ENCODE data around the gene ZMIZ1.
"Not testable (repeated sequence)": the region's sequence is repeated elsewhere in the genome, so short reads cannot be mapped to it uniquely, and the experiment has no call there.

ZMIZ1 gene

DNA sequence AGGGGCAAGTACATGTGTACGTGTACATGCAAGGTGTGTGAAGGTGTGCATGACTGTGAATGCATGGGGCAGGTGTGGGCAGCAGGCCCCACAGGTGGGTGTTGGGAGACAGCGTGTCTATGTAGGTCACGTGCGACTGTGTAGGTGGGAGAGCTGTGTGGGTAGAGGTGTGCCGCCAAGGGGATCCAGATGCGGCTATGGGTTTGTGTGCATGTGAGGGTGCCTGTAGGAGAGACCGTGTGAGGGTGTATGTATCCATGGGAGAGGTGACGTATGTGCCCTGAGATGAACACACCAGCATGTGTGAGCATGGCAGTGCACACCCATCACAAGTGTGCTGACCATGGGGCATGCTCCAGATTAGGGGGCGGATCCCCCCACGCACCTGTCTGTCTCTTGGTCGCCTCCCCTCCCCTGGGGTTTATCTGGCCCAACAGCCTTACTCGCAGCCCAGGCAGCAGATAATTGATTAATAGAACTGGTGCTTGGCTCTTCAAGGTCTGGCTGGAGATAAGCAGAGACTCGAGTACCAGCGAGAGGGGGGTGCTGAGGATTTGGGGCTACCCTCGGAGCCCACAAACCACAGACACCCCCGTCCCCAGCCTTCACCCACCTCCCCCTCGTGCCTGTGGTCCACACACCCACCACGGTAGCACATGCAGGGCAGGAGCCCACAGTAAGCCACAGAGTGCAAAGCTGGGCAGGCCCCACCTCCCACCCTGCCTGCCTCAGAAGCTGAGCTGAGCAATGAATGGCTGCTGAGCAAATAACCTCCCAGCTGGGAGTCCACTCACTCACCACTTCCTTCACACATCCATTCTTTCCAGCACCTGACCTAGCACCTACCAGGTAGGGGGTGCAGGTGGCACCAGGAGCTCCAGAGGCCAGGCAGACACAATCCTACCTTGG, 41.4 kb upstream of the ZMIZ1 start:
- peak; percentile 31 for ATAC-seq
- Mint-ChIP-seq H3K9me3 (no peaks in the 10 kb centered on the region), H3K4me3 (no peak overlapping the region), H3K27me3 (peaks cover 31% of the 10 kb centered on the region), H3K4me1 (peaks cover 20% of the 10 kb centered on the region), H3K27ac (no peak overlapping the region), H3K36me3 (no peaks in the 10 kb centered on the region)

DNA sequence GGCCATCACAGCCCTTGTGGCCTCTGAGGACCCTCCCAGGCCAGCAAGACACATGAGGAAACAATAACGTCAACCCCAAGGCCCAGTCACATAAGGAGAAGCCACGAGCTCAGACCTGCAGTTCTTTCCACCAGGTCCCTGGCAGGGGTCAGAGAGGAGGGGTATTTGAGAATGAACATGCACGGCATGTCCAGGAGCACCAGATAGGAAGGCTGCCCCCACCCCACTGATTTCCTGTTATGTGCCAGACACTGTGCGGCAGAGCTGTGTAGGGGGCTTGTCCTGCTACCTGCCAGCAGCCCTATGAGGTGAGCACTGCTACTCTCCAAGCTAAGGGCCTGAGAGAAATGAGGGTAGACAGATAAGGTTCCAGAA, 40.7 kb upstream of the ZMIZ1 start:
- Mint-ChIP-seq H3K36me3 (no peaks in the 10 kb centered on the region), H3K27me3 (peaks cover 38% of the 10 kb centered on the region), H3K4me3 (no peak overlapping the region), H3K27ac (no peak overlapping the region), H3K9me3 (no peaks in the 10 kb centered on the region), H3K4me1 (peaks cover 14% of the 10 kb centered on the region)
- ATAC-seq: no peak

DNA sequence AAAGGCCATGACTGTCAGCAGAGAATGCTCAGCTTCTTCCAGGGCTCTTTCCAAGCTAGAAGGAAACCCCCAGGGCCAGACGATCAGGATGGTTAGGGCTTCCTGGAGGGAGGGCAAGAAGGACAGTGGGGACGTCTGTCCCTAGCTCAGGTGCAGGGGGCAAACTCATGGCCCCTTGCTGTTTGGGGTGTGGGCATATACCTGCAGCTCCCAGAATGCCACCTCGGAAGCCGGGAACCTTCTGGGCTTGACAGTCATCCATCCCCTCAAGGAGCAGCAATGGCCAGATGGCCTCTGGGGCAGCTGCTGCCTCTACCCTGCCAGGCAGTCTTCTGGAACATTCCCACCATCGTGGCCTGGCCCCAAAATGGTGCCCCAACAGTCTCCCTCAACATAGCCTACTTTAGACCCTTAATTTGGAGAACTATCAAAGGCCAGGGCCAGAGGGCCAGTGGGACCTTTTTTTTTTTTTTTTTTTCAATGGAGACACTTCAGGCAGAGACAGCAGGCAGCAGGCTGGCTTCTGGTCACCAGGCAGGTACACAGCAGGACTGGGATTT, 40.2 kb upstream of the ZMIZ1 start:
- no peak for ATAC-seq
- Mint-ChIP-seq H3K4me3 (no peak overlapping the region), H3K36me3 (no peaks in the 10 kb centered on the region), H3K27me3 (peaks cover 38% of the 10 kb centered on the region), H3K9me3 (no peaks in the 10 kb centered on the region), H3K4me1 (peaks cover 9% of the 10 kb centered on the region), H3K27ac (no peak overlapping the region)

DNA sequence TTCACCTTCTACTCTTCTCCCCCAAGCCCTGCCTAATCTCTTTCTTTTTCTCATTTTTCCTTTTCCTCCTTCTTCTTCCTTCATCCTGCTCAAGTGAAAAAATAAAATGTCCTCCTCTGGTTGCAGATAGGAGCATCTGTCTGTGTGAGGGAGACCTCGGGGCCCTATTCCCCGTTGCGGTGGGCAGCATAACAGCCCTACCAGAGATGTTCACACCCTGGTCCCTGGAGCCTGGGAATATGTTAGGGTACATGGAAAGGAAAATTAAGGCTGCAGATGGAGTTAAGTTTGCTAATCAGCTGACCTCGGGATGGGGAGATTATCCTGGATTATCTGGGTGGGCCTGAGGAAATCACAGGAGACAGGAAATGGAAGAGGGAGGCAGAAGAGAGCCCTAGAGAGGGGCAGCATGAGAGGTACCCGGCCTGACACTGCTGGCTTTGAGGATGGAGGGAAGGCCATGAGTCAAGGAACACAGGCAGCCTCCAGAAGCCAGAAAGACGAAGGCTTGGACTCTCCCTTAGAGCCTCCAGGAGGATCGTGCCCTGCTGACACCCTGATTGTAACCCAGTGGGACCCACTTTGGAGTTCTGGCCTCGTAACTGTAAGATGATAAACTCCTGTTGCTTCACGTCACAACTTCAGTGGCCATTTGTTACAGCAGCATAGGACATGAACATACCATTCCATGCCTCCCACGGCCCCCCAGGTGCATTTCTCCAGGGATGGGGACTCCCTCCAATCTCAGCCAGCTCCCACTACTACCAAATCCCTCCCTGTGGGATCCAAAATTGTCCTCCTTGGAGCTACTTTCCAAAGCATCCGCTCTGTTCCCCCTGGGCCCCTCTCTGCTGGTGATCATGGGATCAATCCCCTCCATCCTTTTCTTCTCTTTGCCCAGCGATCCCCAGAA, 39.0 kb upstream of the ZMIZ1 start:
- H3K27me3 Mint-ChIP-seq: peaks cover 48% of the 10 kb centered on the region
- no peaks in the 10 kb centered on the region for H3K9me3 Mint-ChIP-seq
- H3K4me1 Mint-ChIP-seq: peaks cover 6% of the 10 kb centered on the region
- H3K4me3 Mint-ChIP-seq: no peak overlapping the region
- H3K36me3 Mint-ChIP-seq: no peaks in the 10 kb centered on the region
- ATAC-seq: no peak
- H3K27ac Mint-ChIP-seq: no peak overlapping the region

DNA sequence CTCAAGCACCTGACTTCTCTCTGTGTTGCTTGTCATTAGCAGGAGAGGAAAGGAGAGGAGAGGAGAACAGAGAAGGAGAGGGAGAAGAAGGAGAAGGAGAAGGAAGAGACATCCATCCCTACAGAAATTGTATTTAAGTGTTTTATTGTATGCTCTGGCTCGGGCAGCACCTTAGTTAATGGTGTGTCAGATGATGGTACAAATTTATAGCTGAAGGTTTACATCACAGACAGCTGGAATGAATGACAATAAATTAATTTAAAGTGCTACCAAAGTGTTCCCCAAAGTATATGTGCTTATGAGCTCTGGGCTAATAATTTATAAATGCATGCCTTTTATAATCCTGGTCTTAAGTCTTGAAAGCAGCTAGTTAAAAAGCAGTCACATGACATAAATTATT, 38.1 kb upstream of the ZMIZ1 start:
- H3K36me3 Mint-ChIP-seq: no peaks in the 10 kb centered on the region
- H3K4me3 Mint-ChIP-seq: no peak overlapping the region
- no peak for ATAC-seq
- no peaks in the 10 kb centered on the region for H3K9me3 Mint-ChIP-seq
- H3K27me3 Mint-ChIP-seq: peaks cover 54% of the 10 kb centered on the region
- H3K27ac Mint-ChIP-seq: no peak overlapping the region
- peaks cover 6% of the 10 kb centered on the region for H3K4me1 Mint-ChIP-seq

DNA sequence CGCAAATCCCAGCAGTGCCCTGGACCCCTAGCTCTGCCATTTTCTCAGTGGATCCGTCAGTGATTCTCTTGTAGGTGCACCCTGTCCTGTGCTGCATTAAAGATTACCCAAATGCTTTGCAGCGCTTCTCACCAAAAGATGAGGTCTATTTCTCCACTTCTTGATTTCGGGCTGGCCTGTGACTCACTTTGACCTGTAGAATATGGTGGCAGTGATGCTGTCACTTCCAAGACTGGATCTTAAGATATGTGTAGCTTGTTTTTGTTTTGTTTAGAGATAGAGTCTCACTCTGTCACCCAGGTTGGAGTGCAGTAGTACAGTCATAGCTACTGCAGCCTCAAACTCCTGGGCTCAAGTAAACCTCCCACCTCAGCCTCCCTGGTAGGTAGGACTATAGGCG, 37.0 kb upstream of the ZMIZ1 start:
- Mint-ChIP-seq H3K36me3 (no peaks in the 10 kb centered on the region), H3K9me3 (no peaks in the 10 kb centered on the region), H3K27me3 (peaks cover 48% of the 10 kb centered on the region), H3K4me3 (no peak overlapping the region), H3K4me1 (peaks cover 6% of the 10 kb centered on the region), H3K27ac (no peak overlapping the region)
- no peak for ATAC-seq

DNA sequence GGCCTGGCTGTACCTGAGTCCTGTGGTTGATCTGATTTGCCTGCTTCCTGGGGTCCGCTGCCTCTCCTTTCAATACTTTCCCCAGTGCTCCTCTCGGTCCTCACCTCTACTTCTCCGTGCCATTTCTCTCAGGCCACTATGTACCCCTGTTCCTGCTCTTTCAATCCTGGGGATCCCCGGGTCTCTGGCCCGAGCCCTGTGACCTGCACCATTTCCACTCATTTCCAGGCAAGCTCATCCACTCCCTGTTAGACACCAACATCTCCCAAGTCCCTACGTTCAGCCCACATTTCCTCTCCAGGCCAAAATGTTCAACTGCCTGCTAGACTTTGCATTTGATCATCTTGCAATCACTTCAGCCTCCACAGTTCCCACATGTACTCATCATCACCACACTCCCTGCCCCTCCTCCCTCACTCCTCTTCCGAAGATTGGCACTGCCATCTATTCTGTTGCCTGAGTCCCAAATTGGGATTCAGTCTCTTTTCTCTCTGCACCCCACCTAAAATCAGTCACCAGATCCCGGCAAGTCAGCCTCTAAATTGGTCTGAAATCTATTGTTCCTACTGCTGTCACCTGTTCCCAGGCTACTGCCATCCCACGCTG, 34.4 kb upstream of the ZMIZ1 start:
- Mint-ChIP-seq H3K27ac (no peak overlapping the region), H3K9me3 (no peaks in the 10 kb centered on the region), H3K36me3 (no peaks in the 10 kb centered on the region), H3K4me3 (no peak overlapping the region), H3K27me3 (peaks cover 43% of the 10 kb centered on the region), H3K4me1 (no peaks in the 10 kb centered on the region)
- ATAC-seq: no peak

DNA sequence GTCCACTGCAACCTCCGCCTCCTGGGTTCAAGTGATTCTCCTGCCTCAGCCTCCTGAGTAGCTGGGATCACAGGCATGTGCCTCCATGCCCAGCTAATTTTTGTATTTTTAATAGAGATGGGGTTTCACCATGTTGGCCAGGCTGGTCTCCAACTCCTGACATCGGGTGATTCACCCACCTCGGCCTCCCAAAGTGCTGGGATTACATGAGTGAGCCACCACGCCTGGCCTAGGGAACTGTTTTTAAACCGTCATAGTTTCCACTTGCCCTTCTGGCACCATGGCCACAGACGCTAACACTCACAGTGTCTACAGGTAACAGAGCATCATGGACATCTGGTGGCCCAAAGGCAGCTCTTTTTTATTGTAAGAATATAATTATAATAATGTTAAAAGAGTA, 32.4 kb upstream of the ZMIZ1 start:
- not testable (repeated sequence) for ATAC-seq, H3K4me1 Mint-ChIP-seq, H3K27ac Mint-ChIP-seq, H3K36me3 Mint-ChIP-seq, H3K9me3 Mint-ChIP-seq, H3K4me3 Mint-ChIP-seq
- peaks cover 31% of the 10 kb centered on the region for H3K27me3 Mint-ChIP-seq

DNA sequence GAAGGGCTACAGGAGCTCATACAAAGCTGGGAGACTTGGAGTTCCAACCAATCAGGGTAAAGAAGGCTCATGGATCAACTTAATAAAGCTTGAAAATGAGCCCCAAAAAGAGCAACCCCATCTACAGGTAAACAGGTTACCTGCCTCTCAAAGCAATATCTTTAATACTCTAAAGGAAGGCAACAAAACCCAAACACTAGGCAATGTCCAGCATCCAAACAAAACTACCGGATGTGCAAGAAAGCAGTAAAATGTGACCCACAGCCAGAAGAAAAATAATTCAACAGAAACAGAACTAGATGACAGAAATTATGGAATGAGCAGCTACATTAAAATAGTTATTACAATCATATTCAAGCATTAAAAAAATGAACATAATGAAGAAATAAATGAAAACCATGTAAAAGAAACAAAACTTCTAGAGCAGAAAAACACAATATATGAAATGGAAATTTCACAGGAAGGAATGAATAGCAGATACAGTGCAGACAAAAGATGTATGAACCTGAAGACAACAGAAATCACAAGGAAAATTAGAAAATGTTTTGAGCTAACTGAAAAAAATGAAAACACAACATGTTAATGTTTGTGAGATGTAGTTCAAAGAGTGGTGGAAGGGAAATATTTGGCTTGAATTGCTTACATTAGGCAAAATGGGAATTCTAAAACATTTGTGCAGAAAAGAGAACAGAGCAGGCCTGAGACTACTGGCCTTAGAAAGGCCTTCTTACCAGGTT, 30.5 kb upstream of the ZMIZ1 start:
- no peak overlapping the region for H3K27ac Mint-ChIP-seq
- H3K4me3 Mint-ChIP-seq: no peak overlapping the region
- ATAC-seq: no peak
- H3K9me3 Mint-ChIP-seq: no peaks in the 10 kb centered on the region
- peaks cover 22% of the 10 kb centered on the region for H3K27me3 Mint-ChIP-seq
- H3K4me1 Mint-ChIP-seq: no peaks in the 10 kb centered on the region
- H3K36me3 Mint-ChIP-seq: no peaks in the 10 kb centered on the region

DNA sequence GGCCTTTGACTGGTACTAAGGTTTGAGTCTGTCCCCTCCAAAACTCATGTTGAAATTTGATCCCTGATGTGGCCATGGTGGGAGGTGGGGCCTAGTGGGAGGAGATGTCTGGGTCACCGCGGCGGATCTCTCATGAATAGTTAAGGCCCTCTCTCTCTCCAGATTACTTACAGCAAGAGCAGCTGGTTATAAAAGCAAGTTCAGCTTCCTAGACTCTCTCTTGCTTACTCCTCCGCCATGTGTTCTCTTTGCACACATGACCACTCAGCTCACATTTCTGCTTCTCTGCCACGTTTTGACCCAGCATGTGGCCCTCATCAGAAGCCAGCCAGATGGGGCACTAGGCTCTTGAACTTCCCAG, 29.9 kb upstream of the ZMIZ1 start:
- peaks cover 20% of the 10 kb centered on the region for H3K27me3 Mint-ChIP-seq
- H3K36me3 Mint-ChIP-seq: no peaks in the 10 kb centered on the region
- H3K4me3 Mint-ChIP-seq: no peak overlapping the region
- H3K9me3 Mint-ChIP-seq: no peaks in the 10 kb centered on the region
- H3K4me1 Mint-ChIP-seq: no peaks in the 10 kb centered on the region
- H3K27ac Mint-ChIP-seq: no peak overlapping the region
- ATAC-seq: no peak

DNA sequence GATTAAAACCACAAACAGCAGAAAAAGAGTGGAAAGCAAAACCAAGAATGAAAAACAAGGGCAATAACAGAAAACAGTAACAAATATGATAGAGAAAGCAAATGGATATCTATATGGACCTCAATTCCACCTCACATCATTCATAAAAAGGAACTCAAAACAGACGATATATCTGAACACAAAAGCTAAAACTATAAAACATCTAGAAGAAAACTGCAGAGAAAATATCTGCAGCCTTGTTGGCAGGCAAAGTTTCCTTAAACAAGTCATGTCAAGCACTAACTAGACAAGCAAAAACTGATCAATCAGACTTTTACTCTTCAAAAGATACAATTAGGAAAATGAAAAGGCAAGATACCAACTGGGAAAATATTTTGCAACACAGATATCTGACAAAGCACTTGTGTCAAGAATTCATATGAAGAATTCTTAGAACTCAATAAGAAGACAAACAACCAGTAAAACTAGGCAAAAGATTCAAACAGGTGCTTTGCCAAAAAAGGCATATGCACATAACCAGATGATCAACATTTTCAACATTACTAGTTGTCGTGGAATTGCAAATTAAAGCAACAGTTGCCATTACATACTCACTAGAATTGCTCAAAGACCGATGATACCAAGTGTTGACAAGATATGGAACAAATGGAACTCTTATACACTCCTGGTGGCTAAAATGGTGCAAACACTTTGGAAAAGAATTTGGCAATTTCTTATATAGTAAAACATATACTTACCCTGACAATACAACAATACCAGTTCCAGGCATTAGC, 25.9 kb upstream of the ZMIZ1 start:
- Mint-ChIP-seq H3K4me1 (peaks cover 10% of the 10 kb centered on the region), H3K36me3 (no peaks in the 10 kb centered on the region), H3K27ac (no peak overlapping the region), H3K27me3 (no peaks in the 10 kb centered on the region), H3K9me3 (no peaks in the 10 kb centered on the region), H3K4me3 (no peak overlapping the region)
- ATAC-seq: no peak

DNA sequence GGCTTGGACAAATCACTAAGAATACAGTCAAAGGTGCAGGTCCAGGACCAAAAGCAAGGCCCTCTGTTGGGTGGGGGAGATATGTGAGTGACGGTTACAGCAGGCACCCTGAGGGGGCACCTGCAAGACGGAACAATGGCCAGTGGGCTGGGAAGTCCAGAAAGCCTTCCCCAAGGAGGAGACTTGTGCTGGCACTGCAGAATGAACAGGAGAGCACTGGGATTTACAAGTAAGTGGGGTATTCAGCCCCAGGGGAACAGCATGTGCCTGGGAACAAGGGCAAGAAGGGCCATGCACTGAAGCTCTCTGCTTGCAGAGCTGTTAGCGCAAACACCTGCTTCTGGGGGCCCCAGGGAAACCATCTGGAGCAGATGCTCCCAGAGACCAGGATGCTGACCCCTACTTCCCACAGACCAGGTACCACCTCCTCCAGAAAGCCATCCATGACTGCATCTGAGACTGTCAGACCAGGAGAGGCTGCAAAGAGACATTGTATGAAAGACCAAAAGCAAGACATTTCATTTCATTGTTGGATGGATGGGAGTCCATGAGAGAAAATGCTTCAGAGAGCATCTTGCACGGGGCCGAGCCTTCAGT, 24.6 kb upstream of the ZMIZ1 start:
- Mint-ChIP-seq H3K4me1 (peaks cover 21% of the 10 kb centered on the region), H3K9me3 (no peaks in the 10 kb centered on the region), H3K4me3 (no peak overlapping the region), H3K36me3 (no peaks in the 10 kb centered on the region), H3K27me3 (peaks cover 7% of the 10 kb centered on the region), H3K27ac (no peak overlapping the region)
- no peak for ATAC-seq

DNA sequence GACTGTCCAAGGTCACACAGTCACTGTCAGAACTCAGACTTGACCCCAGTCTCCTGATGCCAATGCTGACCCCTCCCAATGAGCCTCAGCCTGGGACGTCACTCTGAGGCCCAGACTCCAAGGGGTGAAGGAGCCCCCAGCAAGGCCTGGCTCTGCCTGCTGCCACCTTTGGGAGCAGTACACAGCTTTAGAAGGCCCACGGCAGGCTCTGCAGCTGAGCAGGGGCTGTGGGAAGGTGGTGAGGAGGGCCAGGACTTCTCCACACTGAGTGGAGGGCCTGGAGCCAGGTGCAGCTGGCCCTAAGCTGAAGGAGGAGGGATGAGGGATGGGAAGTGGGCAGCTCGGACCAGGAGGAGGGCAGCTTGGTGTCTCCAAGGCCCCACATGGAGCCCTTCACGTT, 23.9 kb upstream of the ZMIZ1 start:
- Mint-ChIP-seq H3K9me3 (no peaks in the 10 kb centered on the region), H3K36me3 (no peaks in the 10 kb centered on the region), H3K27me3 (peaks cover 7% of the 10 kb centered on the region), H3K4me3 (no peak overlapping the region), H3K27ac (no peak overlapping the region), H3K4me1 (peaks cover 23% of the 10 kb centered on the region)
- no peak for ATAC-seq

Measured in stimulated activated memory B cell treated with anti-CD40 and anti-IgM and Interleukin-4, amounts not matched to agents 10 μg/mL and 1 μg/mL and 100 μg/mL, for 72 hours (primary cell).